ENCODE data around the gene UBE2E2. TPM values are rescaled to one million over a fixed set of nuclear protein-coding genes. Genes with fewer than 3 reads are reported as not detected.

Gene UBE2E2
- total RNA-seq, 1 experiment from 2014 or later, result 64.3 TPM

DNA sequence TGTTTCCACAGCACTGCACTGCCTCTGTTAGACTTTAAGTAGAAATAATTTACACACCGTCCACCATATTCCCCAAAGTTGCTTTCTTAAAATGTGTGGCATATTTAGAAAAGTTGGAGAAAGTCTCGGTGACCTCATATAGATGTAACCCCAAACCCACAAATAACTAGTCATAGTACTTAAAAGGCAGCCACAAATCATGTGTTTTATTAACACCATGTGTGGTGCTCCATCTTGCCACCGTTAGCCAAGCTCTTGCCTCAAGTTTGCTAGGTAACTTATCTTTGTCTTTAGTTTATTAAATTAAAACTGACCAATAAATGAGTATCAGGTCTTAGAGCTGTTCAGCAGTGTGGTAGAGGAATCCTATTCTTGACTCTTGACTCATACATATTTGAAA, 257.9 kb downstream of the UBE2E2 start:
- DNase-seq (ENCODE audit: unreplicated experiment), result no peak
- Mint-ChIP-seq H3K9me3 (ENCODE audit: unreplicated experiment) (no peaks in the 10 kb centered on the region), H3K4me1 (ENCODE audit: insufficient read depth, unreplicated experiment) (peaks cover 11% of the 10 kb centered on the region), H3K36me3 (ENCODE audit: insufficient read depth, unreplicated experiment) (no peaks in the 10 kb centered on the region), H3K27me3 (ENCODE audit: insufficient read depth, unreplicated experiment) (no peaks in the 10 kb centered on the region), H3K4me3 (ENCODE audit: unreplicated experiment) (no peak overlapping the region), H3K27ac (ENCODE audit: low read depth, unreplicated experiment) (no peak overlapping the region)
- BruUV-seq (replicated peaks), result no TSS peak
- POLR2A ChIA-PET, result no interaction called here
- TF ChIP-seq, protein P1, sequence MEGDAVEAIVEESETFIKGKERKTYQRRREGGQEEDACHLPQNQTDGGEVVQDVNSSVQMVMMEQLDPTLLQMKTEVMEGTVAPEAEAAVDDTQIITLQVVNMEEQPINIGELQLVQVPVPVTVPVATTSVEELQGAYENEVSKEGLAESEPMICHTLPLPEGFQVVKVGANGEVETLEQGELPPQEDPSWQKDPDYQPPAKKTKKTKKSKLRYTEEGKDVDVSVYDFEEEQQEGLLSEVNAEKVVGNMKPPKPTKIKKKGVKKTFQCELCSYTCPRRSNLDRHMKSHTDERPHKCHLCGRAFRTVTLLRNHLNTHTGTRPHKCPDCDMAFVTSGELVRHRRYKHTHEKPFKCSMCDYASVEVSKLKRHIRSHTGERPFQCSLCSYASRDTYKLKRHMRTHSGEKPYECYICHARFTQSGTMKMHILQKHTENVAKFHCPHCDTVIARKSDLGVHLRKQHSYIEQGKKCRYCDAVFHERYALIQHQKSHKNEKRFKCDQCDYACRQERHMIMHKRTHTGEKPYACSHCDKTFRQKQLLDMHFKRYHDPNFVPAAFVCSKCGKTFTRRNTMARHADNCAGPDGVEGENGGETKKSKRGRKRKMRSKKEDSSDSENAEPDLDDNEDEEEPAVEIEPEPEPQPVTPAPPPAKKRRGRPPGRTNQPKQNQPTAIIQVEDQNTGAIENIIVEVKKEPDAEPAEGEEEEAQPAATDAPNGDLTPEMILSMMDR (IDR thresholded peaks at IDR 0.05; ENCODE audit: unreplicated experiment), result no peak
- intact Hi-C loops (cut with micrococcal nuclease), result loop anchor here (10.0 kb wide), 1 partner anchor 134 kb away; no protein-coding TSS in a partner anchor
- CTCF ChIA-PET, result interaction anchor here (0.9 to 1.0 kb wide), 3 partner anchors 17 to 278 kb away, joined by 3 to 5 read pairs (median 3); no protein-coding TSS in a partner anchor

- TF ChIP-seq, protein P1 (IDR thresholded peaks at IDR 0.05; ENCODE audit: unreplicated experiment), result no peak
- Mint-ChIP-seq H3K36me3 (ENCODE audit: insufficient read depth, unreplicated experiment) (no peaks in the 10 kb centered on the region), H3K4me1 (ENCODE audit: insufficient read depth, unreplicated experiment) (peaks cover 8% of the 10 kb centered on the region), H3K4me3 (ENCODE audit: unreplicated experiment) (no peak overlapping the region), H3K27me3 (ENCODE audit: insufficient read depth, unreplicated experiment) (no peaks in the 10 kb centered on the region), H3K9me3 (ENCODE audit: unreplicated experiment) (no peaks in the 10 kb centered on the region), H3K27ac (ENCODE audit: low read depth, unreplicated experiment) (no peak overlapping the region)
- no TSS peak for BruUV-seq (replicated peaks)
- POLR2A ChIA-PET, result interaction anchor here (0.7 kb wide), 1 partner anchor 49 kb away, joined by 3 read pairs; no protein-coding TSS in a partner anchor
- no peak for DNase-seq (ENCODE audit: unreplicated experiment)
- intact Hi-C loops (cut with micrococcal nuclease), result loop anchor here (10.0 kb wide), 1 partner anchor 131 kb away; no protein-coding TSS in a partner anchor
- CTCF ChIA-PET, result interaction anchor here (0.8 kb wide), 1 partner anchor 16 kb away, joined by 3 read pairs; no protein-coding TSS in a partner anchor
Measured at GRCh38 chr3:23463791-23464190, 260.7 kb downstream of the UBE2E2 start.

GRCh38 chr3:23465569-23465968, 262.4 kb downstream of the UBE2E2 start:
- H3K4me1 Mint-ChIP-seq (ENCODE audit: insufficient read depth, unreplicated experiment), result no peaks in the 10 kb centered on the region
- ChIA-PET CTCF (no interaction called here), POLR2A (interaction anchor here (1.0 to 1.7 kb wide), 2 partner anchors 11 to 43 kb away, joined by 3 to 7 read pairs; no protein-coding TSS in a partner anchor)
- intact Hi-C loops (cut with micrococcal nuclease), result loop anchor here (10.0 kb wide), 1 partner anchor 129 kb away; no protein-coding TSS in a partner anchor
- no TSS peak for BruUV-seq (replicated peaks)
- no peaks in the 10 kb centered on the region for H3K9me3 Mint-ChIP-seq (ENCODE audit: unreplicated experiment)
- no peaks in the 10 kb centered on the region for H3K27me3 Mint-ChIP-seq (ENCODE audit: insufficient read depth, unreplicated experiment)
- no peak for DNase-seq (ENCODE audit: unreplicated experiment)
- no peak overlapping the region for H3K4me3 Mint-ChIP-seq (ENCODE audit: unreplicated experiment)
- TF ChIP-seq, protein P1 (IDR thresholded peaks at IDR 0.05; ENCODE audit: unreplicated experiment), result no peak
- no peak overlapping the region for H3K27ac Mint-ChIP-seq (ENCODE audit: low read depth, unreplicated experiment)
- no peaks in the 10 kb centered on the region for H3K36me3 Mint-ChIP-seq (ENCODE audit: insufficient read depth, unreplicated experiment)

GRCh38 chr3:23468203-23468602, 265.1 kb downstream of the UBE2E2 start:
- no peak for DNase-seq (ENCODE audit: unreplicated experiment)
- no TSS peak for BruUV-seq (replicated peaks)
- no peaks in the 10 kb centered on the region for H3K9me3 Mint-ChIP-seq (ENCODE audit: unreplicated experiment)
- TF ChIP-seq, protein P1 (IDR thresholded peaks at IDR 0.05; ENCODE audit: unreplicated experiment), result no peak
- no peaks in the 10 kb centered on the region for H3K36me3 Mint-ChIP-seq (ENCODE audit: insufficient read depth, unreplicated experiment)
- ChIA-PET POLR2A (no interaction called here), CTCF (no interaction called here)
- H3K4me3 Mint-ChIP-seq (ENCODE audit: unreplicated experiment), result no peak overlapping the region
- no peaks in the 10 kb centered on the region for H3K27me3 Mint-ChIP-seq (ENCODE audit: insufficient read depth, unreplicated experiment)
- intact Hi-C loops (cut with micrococcal nuclease), result loop anchor here (10.0 kb wide), 1 partner anchor 127 kb away; no protein-coding TSS in a partner anchor
- no peak overlapping the region for H3K27ac Mint-ChIP-seq (ENCODE audit: low read depth, unreplicated experiment)
- no peaks in the 10 kb centered on the region for H3K4me1 Mint-ChIP-seq (ENCODE audit: insufficient read depth, unreplicated experiment)

Data from MCF 10A (cell line).